ENCODE results near the gene CAPNS2.

Gene CAPNS2

DNA sequence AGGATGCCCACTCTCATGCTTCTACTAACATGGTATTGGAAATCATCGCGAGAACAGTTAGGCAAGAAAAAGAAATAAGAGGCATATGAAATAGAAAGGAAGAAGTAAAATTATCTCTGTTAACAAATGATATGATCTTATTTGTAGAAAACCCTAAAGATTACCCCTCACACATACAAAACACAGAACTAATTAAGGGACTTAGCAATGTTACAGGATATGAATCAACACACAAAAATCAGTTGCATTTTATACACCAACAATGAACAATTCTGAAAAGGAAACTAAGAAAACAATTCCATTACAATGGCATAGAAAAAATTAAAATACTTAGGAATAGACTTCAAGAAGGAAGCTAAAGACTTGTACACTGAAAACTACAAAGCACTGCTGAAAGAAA lies 2.7 kb upstream of the CAPNS2 start:
- H3K4me1 ChIP-seq (ENCODE audit: control insufficient read depth, insufficient read depth, low read length) = no peaks in the 10 kb centered on the region
- no peaks in the 10 kb centered on the region for H3K27me3 ChIP-seq (ENCODE audit: control insufficient read depth, insufficient read depth, low read length, poor library complexity, severe bottlenecking)
- no peak overlapping the region for H3K27ac ChIP-seq (ENCODE audit: insufficient read depth, low read depth, low read length, poor library complexity, severe bottlenecking)
- H3K4me3 ChIP-seq (ENCODE audit: insufficient read depth, low read depth, low read length) = no peak overlapping the region
- 100% methylated on average over 2 of the region's 2 CpGs; no CpG with 5 or more reads in 1 of the 2 experiments for WGBS, 2 experiments
- no peaks in the 10 kb centered on the region for H3K36me3 ChIP-seq (ENCODE audit: control insufficient read depth, insufficient read depth, low read length)
- no peaks in the 10 kb centered on the region for H3K9me3 ChIP-seq (ENCODE audit: control insufficient read depth, low read length)

GRCh38 chr16:55565086-55565485 lies 1.4 kb upstream of the CAPNS2 start:
- Histone ChIP-seq H3K4me1 (ENCODE audit: control insufficient read depth, insufficient read depth, low read length) (no peaks in the 10 kb centered on the region), H3K4me3 (ENCODE audit: insufficient read depth, low read depth, low read length) (no peak overlapping the region), H3K27me3 (ENCODE audit: control insufficient read depth, insufficient read depth, low read length, poor library complexity, severe bottlenecking) (no peaks in the 10 kb centered on the region), H3K36me3 (ENCODE audit: control insufficient read depth, insufficient read depth, low read length) (no peaks in the 10 kb centered on the region), H3K27ac (ENCODE audit: insufficient read depth, low read depth, low read length, poor library complexity, severe bottlenecking) (no peak overlapping the region), H3K9me3 (ENCODE audit: control insufficient read depth, low read length) (no peaks in the 10 kb centered on the region)
- 89% methylated on average over 1 of the region's 1 CpG; no CpG with 5 or more reads in 1 of the 2 experiments for WGBS, 2 experiments

DNA sequence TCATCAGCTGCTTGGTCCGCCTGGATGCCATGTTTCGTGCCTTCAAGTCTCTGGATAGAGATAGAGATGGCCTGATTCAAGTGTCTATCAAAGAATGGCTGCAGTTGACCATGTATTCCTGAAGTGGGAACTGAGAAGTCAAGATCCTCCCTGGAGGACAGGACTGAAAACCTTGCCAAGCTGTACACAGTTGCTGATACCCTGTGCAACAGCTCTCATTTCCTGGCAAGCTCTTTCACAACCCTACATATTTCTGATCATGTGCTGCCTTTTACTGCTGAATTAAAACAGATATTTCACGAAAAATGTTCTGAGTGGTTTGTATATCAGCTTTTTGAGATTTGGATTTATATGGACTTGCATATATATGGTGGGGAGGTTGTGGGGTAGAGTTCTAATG lies 898 bp downstream of the CAPNS2 start:
- H3K9me3 ChIP-seq (ENCODE audit: control insufficient read depth, low read length) = no peaks in the 10 kb centered on the region
- H3K36me3 ChIP-seq (ENCODE audit: control insufficient read depth, insufficient read depth, low read length) = no peaks in the 10 kb centered on the region
- WGBS, 2 experiments = 95% methylated on average over 3 of the region's 3 CpGs
- H3K27ac ChIP-seq (ENCODE audit: insufficient read depth, low read depth, low read length, poor library complexity, severe bottlenecking) = no peak overlapping the region
- H3K4me1 ChIP-seq (ENCODE audit: control insufficient read depth, insufficient read depth, low read length) = no peaks in the 10 kb centered on the region
- H3K27me3 ChIP-seq (ENCODE audit: control insufficient read depth, insufficient read depth, low read length, poor library complexity, severe bottlenecking) = no peaks in the 10 kb centered on the region
- no peak overlapping the region for H3K4me3 ChIP-seq (ENCODE audit: insufficient read depth, low read depth, low read length)

GRCh38 chr16:55568207-55568606 lies 1.7 kb downstream of the CAPNS2 start:
- Histone ChIP-seq H3K27me3 (ENCODE audit: control insufficient read depth, insufficient read depth, low read length, poor library complexity, severe bottlenecking) (no peaks in the 10 kb centered on the region), H3K9me3 (ENCODE audit: control insufficient read depth, low read length) (no peaks in the 10 kb centered on the region), H3K27ac (ENCODE audit: insufficient read depth, low read depth, low read length, poor library complexity, severe bottlenecking) (no peak overlapping the region), H3K4me3 (ENCODE audit: insufficient read depth, low read depth, low read length) (no peak overlapping the region), H3K36me3 (ENCODE audit: control insufficient read depth, insufficient read depth, low read length) (no peaks in the 10 kb centered on the region), H3K4me1 (ENCODE audit: control insufficient read depth, insufficient read depth, low read length) (no peaks in the 10 kb centered on the region)
- 80 to 88% methylated on average over 3 of the region's 3 CpGs for WGBS, 2 experiments

DNA sequence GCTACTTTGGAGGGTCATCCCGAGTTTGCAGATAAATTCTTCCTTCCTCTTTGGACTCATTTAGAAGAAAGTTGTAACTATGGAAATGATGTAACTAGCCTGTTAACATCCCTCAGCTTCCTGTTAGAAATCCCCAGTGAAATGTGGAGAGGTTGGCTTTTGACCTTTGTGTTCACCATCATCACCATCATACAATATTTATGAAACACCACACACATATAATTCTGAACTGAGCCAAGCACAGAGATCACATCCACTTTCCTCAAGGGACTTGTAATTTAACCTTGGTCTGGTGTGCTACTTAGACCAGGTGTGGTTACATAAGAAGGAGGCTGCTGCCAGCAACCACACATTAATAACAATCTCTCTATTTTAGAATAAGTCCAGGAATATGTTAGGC lies 2.5 kb downstream of the CAPNS2 start:
- Histone ChIP-seq H3K27me3 (ENCODE audit: control insufficient read depth, insufficient read depth, low read length, poor library complexity, severe bottlenecking) (no peaks in the 10 kb centered on the region), H3K9me3 (ENCODE audit: control insufficient read depth, low read length) (no peaks in the 10 kb centered on the region), H3K36me3 (ENCODE audit: control insufficient read depth, insufficient read depth, low read length) (no peaks in the 10 kb centered on the region), H3K4me3 (ENCODE audit: insufficient read depth, low read depth, low read length) (no peak overlapping the region), H3K4me1 (ENCODE audit: control insufficient read depth, insufficient read depth, low read length) (no peaks in the 10 kb centered on the region), H3K27ac (ENCODE audit: insufficient read depth, low read depth, low read length, poor library complexity, severe bottlenecking) (no peak overlapping the region)
- WGBS, 2 experiments = 80 to 100% methylated on average over 1 of the region's 1 CpG

DNA sequence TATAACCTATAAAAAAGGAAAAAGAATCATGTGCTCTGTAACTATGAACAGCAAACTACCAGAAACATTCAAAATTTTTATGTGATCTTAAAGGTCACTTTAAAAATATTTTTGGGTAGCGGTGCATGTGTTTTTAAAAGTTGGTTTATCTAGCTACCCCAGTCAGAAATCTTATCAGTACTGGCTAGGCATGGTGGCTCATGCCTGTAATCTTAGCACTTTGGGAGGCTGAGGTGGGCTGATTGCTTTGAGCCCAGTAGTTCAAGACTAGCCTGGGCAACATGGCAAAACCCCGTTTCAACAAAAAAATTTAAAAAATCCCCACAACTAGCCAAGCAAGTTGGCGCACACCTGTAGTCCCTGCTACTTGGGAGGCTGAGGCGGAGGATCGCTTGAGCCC lies 3.7 kb downstream of the CAPNS2 start:
- Histone ChIP-seq H3K27me3 (ENCODE audit: control insufficient read depth, insufficient read depth, low read length, poor library complexity, severe bottlenecking) (no peaks in the 10 kb centered on the region), H3K27ac (ENCODE audit: insufficient read depth, low read depth, low read length, poor library complexity, severe bottlenecking) (no peak overlapping the region), H3K4me3 (ENCODE audit: insufficient read depth, low read depth, low read length) (no peak overlapping the region), H3K9me3 (ENCODE audit: control insufficient read depth, low read length) (no peaks in the 10 kb centered on the region), H3K36me3 (ENCODE audit: control insufficient read depth, insufficient read depth, low read length) (no peaks in the 10 kb centered on the region), H3K4me1 (ENCODE audit: control insufficient read depth, insufficient read depth, low read length) (no peaks in the 10 kb centered on the region)
- WGBS, 2 experiments = 84 to 85% methylated on average over 5 of the region's 5 CpGs

GRCh38 chr16:55571191-55571897 lies 4.9 kb downstream of the CAPNS2 start:
- Histone ChIP-seq H3K4me1 (ENCODE audit: control insufficient read depth, insufficient read depth, low read length) (no peaks in the 10 kb centered on the region), H3K27me3 (ENCODE audit: control insufficient read depth, insufficient read depth, low read length, poor library complexity, severe bottlenecking) (no peaks in the 10 kb centered on the region)
- 17 to 60% methylated on average over 1 of the region's 1 CpG for WGBS, 2 experiments

GRCh38 chr16:55572439-55572838 lies 6.0 kb downstream of the CAPNS2 start:
- Histone ChIP-seq H3K9me3 (ENCODE audit: control insufficient read depth, low read length) (no peaks in the 10 kb centered on the region), H3K36me3 (ENCODE audit: control insufficient read depth, insufficient read depth, low read length) (no peaks in the 10 kb centered on the region), H3K27me3 (ENCODE audit: control insufficient read depth, insufficient read depth, low read length, poor library complexity, severe bottlenecking) (no peaks in the 10 kb centered on the region), H3K4me1 (ENCODE audit: control insufficient read depth, insufficient read depth, low read length) (no peaks in the 10 kb centered on the region), H3K4me3 (ENCODE audit: insufficient read depth, low read depth, low read length) (no peak overlapping the region), H3K27ac (ENCODE audit: insufficient read depth, low read depth, low read length, poor library complexity, severe bottlenecking) (no peak overlapping the region)
- 86 to 89% methylated on average over 3 to 4 of the region's 4 CpGs for WGBS, 2 experiments

More at GRCh38 chr16:55571191-55571897, 4.9 kb downstream of the CAPNS2 start:
- Histone ChIP-seq H3K36me3 (ENCODE audit: control insufficient read depth, insufficient read depth, low read length) (no peaks in the 10 kb centered on the region), H3K9me3 (ENCODE audit: control insufficient read depth, low read length) (no peaks in the 10 kb centered on the region), H3K4me3 (ENCODE audit: insufficient read depth, low read depth, low read length) (no peak overlapping the region), H3K27ac (ENCODE audit: insufficient read depth, low read depth, low read length, poor library complexity, severe bottlenecking) (no peak overlapping the region)

DNA sequence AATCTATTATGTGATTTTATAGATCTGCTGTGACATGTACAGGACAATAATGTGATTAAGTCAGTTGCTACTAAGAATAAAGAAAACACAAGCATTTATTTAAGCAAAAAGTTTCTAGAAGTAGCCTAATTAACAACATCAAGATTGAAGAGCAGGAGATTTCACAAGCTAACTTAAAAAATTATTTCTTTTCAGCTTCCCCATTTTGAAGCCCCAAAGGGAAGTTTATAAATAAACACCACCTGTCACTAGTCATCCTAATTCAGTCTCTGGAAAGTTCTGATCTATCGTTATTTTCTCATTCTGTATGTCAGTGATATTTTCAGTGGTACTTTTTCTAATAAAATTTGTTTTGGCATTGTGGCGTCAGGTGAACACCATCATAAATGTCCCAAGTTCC lies 8.3 kb downstream of the CAPNS2 start:
- Histone ChIP-seq H3K27ac (ENCODE audit: insufficient read depth, low read depth, low read length, poor library complexity, severe bottlenecking) (no peak overlapping the region), H3K36me3 (ENCODE audit: control insufficient read depth, insufficient read depth, low read length) (no peaks in the 10 kb centered on the region), H3K4me3 (ENCODE audit: insufficient read depth, low read depth, low read length) (no peak overlapping the region), H3K9me3 (ENCODE audit: control insufficient read depth, low read length) (no peaks in the 10 kb centered on the region), H3K27me3 (ENCODE audit: control insufficient read depth, insufficient read depth, low read length, poor library complexity, severe bottlenecking) (no peaks in the 10 kb centered on the region), H3K4me1 (ENCODE audit: control insufficient read depth, insufficient read depth, low read length) (no peaks in the 10 kb centered on the region)
- 92 to 100% methylated on average over 1 to 2 of the region's 2 CpGs for WGBS, 2 experiments

GRCh38 chr16:55575496-55575895 lies 9.0 kb downstream of the CAPNS2 start:
- 79 to 94% methylated on average over 1 of the region's 1 CpG for whole genome bisulfite sequencing, 2 experiments
- Histone ChIP-seq H3K27ac (ENCODE audit: insufficient read depth, low read depth, low read length, poor library complexity, severe bottlenecking) (no peak overlapping the region), H3K4me1 (ENCODE audit: control insufficient read depth, insufficient read depth, low read length) (no peaks in the 10 kb centered on the region), H3K4me3 (ENCODE audit: insufficient read depth, low read depth, low read length) (no peak overlapping the region), H3K36me3 (ENCODE audit: control insufficient read depth, insufficient read depth, low read length) (no peaks in the 10 kb centered on the region), H3K9me3 (ENCODE audit: control insufficient read depth, low read length) (no peaks in the 10 kb centered on the region), H3K27me3 (ENCODE audit: control insufficient read depth, insufficient read depth, low read length, poor library complexity, severe bottlenecking) (no peaks in the 10 kb centered on the region)
